GM04503 (cell line): ENCODE measurements around the gene HES7.

Experiments
- DNase-seq: peaks from one replicate; pipeline ENCODE4 v3.0.0-alpha.2; 2012; ENCODE audit warnings: low read depth

The HES7 gene

GRCh38 chr17:8142887-8143580 lies 19.1 kb upstream of the HES7 start:
- no peak for DNase-seq

DNA sequence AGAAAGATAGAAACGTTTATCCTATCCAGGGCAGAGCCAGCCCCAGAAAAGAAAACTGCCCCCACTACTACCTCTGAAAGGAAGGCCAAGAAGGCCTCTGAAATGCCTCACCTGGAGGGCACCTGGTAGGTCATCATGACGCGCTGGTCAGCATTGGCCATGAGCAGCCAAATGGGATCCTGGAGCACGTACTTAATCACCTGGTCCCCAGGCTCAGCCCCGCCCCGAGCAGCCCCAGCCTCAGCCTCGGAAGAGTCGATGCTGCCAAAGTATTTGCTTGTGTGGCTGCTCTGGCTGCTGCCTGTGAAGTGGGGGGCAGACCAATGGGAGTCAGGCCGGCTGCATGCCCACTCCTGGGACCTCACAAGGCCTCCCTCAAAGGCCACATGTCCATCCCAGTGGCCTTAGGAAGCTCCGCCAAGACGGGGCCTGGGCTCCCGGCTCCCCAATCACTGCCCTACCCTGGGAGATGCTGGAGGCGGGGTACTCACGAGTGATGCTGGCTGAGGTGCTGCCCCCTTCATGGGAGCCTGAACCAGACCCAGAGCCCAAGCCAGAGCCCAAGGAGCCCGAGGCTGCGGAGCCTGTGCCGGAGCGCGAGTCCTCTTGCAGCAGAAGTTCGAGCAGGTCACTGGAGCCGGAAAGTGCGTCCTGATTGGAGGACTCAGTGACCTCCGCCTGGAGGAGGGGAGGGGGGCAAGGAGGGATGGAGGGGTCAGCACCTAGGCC lies 18.4 kb upstream of the HES7 start:
- DNase-seq: no peak

DNA sequence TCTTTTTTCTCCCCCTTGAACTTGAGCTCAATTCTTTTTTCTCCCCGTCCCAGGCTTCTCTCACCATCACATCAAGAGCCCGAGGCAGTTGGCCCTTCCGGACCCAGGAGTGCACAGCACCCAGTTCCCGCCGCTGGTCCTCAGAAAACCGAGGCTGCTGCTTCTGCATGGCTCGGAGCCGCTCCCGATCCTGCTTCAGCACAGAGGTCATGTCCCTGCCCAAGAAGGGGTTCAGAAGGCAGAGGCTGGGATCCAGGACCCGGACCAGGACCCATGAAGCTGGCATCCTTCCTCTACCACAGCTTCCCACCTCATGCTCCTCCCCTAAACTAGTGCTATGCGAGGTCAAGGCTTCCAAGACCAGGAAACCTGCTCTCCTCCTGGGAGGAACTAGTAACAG lies 17.8 kb upstream of the HES7 start:
- DNase-seq: no peak

GRCh38 chr17:8141045-8141444 lies 17.1 kb upstream of the HES7 start:
- no peak for DNase-seq

GRCh38 chr17:8140065-8141029 lies 16.4 kb upstream of the HES7 start:
- DNase-seq: no peak

- DNase-seq: peak; percentile 90
These were observed 14.9 kb upstream of the HES7 start for GRCh38 chr17:8138672-8139371.

- no peak for DNase-seq
These were observed 14.4 kb upstream of the HES7 start for GRCh38 chr17:8138374-8138671.

DNA sequence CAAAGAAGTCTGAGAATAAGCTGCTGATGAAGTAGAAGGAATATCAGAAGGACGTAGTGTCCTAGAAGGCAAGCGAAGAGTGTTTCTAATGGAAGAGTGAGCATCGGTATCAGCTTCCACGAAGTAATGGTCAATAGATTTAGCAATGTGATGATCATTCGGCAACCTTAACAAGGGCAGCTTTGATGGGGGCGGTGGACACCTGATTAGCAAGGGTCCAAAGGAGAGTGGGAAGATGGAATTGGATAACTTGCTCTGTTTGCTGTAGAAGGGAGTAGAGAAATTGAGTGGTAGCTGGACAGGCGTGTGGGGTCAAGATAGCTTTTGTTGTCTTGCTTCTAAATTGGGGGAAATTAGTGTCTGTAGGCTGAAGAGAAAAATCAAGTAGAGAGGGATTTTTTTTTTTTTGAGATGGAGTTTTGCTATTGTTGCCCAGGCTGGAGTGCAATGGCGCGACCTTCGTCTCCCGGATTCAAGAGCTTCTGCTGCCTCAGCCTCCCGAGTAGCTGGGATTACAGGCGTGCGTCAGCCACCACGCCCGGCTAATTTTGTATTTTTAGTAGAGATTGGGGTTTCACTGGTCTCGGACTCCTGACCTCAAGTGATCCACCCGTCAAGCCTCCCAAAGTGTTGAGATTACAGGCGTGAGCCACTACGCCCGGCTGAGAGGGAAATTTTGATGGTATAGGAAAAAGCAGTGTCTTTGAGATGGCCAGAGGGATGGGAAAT lies 13.9 kb upstream of the HES7 start:
- no peak for DNase-seq

DNA sequence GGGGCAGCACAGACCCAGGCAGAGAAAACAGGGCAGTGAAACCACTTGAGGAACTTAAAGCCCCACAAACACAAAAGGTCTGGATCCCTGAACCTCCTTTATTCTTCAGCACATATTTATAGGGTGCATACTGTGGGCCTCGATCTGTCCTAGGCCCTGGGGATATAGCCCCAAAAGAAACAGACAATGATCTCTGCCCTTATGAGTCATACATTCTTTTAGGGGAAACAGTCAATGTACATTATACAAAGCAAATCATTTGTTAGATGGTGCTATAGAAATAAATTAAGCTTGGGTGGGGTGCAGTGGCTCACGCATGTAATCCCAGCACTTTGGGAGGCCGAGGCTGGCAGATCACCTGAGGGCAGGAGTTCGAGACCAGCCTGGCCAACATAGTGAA lies 10.0 kb upstream of the HES7 start:
- no peak for DNase-seq

DNA sequence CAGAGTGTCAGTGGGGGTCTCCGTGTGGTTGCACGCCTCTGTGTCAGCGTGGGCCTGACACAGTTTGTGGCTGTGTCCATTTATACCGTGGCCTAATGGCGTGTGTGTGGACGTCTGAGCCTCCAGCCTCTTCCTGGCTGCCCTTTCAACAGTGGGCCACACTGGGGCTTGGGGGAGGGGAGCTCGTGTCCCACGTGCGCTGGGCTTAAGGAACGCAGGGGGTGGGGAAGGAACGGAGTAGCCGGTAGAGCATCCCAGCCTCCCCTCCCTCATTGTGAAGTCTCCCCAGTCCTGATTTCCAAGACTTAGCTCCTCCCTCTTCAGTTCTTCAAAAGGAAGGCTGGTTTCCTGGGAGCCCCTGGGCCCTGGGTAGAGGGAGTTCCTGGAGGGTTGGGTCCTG lies 9.5 kb upstream of the HES7 start:
- no peak for DNase-seq

GRCh38 chr17:8131844-8132441 lies 8.0 kb upstream of the HES7 start:
- no peak for DNase-seq

- DNase-seq: no peak
These were observed 4.3 kb upstream of the HES7 start for GRCh38 chr17:8128125-8128784.

DNA sequence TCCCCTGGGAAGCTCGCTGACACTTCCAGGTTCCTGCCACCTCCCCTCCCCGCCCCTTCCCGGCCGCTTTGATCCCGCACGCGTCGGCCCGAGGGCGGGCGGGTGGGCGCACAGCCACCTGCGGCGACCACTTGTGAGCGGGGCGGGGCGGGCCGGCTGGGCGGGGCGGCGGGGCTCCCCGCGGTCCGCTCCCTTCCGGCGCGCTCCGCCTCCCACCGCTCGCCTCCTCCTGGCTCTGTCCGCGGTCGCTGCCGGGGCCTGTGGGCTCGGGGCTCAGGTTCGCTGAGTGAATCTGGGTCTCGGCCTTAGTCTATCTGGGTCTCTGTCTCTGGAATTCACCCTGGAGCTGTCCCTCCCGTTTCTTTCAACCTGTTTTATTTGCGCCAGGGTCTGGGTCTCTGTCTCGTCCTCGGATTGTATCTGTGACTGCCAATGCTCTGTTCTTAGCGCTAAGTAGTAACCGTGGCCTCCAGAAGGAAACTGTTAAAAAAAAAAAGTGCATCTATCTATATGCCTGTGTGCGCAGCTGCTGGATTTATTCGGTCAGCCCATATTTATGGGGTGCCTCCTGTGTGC lies 2.7 kb upstream of the HES7 start:
- DNase-seq: no peak

- no peak for DNase-seq
These were observed 2.1 kb upstream of the HES7 start for GRCh38 chr17:8125947-8126490.

- no peak for DNase-seq
These were observed 1.4 kb upstream of the HES7 start for GRCh38 chr17:8125154-8125946.

DNA sequence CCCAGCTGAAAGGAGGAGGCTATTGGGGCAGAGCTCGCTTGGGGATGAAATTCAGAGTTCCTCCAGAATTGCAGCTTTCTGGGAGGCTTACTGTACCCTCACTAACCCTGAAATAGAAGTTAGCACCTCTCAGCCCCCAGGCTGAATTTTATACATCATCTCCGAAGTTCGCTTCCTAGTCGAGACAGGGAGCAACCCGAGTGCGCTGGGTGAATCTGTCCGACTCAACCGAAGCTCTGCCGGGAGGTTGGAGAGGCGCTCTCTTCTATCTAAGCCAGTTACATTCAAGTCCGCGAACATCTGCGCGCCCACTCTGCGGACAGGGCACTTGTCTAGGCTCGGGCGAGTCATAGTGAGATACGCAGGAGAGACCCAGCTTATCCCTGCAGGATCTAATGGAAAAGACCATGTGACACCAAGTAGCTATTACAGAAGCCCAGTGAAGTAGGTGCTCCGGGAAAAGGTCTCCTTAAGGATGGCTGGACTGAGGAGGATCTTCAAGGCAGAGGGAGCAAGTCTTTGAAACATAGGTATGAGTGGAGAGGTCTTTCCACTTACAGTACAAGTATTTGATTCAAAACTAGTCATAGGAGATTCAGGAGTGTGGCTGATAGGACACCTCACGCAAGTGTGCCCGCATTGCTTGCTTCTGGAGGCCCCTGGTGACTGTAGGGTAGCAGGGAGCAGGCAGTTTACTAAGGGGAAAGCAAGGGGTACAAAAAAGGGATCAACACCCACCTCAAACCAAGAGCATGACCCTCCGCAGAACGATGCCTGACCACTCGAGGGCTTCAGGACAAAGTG lies 646 bp upstream of the HES7 start:
- no peak for DNase-seq

- DNase-seq: no peak
These were observed 797 bp downstream of the HES7 start for GRCh38 chr17:8122924-8123694.
